Measurements from ENCODE around the gene CENPX.

CENPX gene

GRCh38 chr17:82004517-82005455 is 17.9 kb downstream of the CENPX start:
- in situ Hi-C loops (cut with MboI; ENCODE audit: low pct_unique_long_range_greater_than_20kb, low sequenced_read_pairs), result no loop called here
- no peak for DNase-seq

DNA sequence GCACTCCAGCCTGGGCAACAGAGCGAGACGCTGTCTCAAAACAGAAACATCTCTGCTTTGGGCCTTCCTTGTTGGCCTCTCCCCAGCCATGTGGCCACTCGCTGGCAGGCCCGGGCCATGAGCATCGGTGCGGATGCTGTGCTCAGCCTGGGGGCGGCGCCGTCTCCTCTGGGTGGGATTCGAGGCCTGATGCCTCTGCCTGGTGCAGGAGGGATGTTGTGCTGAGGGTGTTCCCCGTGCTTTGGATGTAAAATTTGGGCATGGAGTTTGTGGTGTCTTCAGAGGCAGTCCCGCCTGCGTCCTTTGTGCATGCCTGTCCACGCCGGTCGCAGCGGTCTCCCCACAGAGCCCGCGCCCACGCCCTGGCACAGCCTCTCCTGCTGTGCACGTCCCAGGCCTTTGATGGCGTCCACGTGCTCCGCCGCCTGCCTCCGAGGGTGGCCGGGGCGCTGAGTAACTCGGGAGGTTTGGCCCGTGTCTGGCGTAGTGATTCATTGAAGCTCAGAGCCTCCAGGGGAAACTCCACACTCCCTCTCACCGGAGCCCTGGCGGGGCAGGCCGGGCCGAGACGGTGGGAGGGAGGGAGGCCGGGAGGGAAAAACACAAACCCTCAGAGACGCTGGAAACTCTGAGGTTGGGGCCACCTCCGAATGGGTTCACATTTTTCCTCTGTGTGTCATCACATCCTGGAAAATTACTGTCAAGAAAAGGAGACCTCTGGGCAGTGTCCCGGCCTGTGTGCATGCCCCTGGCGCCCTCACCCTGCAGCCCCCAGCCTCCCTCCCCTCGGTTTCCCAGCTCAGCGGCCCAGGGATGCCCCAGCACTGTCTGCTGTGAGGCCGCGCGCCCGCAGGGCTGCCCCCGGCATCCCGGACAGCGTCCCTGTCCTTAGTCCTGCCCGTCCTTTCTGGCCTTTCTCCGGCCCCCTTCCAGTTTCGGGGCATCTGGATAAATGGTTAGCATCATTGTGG is 19.0 kb downstream of the CENPX start:
- DNase-seq, result no peak
- in situ Hi-C loops (cut with MboI; ENCODE audit: low pct_unique_long_range_greater_than_20kb, low sequenced_read_pairs), result no loop called here

DNA sequence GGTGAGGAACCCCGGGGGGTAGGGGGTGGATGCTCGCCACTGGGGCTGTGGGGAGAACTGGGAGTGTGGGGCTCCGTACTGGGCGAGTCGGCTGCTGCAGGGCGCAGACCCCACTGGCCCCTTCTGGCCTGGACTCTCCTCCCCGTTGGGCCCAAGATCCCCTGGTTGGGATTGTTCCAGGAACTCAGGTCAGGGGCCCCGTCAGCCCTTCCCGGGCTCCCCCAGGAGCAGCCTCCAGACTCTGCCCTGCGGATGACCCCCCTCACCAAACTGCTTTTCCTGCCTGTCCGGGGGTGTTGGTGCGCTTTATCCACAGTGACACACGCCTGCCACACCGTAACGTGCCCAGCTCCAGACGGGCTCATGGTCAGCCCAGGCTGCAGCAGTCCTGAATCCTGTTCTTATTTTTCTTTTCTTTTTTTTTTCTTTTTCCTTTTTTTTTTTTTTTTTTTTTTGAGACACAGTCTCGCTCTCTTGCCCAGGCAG is 21.1 kb downstream of the CENPX start:
- in situ Hi-C loops (cut with MboI; ENCODE audit: low pct_unique_long_range_greater_than_20kb, low sequenced_read_pairs), result no loop called here
- no peak for DNase-seq

DNA sequence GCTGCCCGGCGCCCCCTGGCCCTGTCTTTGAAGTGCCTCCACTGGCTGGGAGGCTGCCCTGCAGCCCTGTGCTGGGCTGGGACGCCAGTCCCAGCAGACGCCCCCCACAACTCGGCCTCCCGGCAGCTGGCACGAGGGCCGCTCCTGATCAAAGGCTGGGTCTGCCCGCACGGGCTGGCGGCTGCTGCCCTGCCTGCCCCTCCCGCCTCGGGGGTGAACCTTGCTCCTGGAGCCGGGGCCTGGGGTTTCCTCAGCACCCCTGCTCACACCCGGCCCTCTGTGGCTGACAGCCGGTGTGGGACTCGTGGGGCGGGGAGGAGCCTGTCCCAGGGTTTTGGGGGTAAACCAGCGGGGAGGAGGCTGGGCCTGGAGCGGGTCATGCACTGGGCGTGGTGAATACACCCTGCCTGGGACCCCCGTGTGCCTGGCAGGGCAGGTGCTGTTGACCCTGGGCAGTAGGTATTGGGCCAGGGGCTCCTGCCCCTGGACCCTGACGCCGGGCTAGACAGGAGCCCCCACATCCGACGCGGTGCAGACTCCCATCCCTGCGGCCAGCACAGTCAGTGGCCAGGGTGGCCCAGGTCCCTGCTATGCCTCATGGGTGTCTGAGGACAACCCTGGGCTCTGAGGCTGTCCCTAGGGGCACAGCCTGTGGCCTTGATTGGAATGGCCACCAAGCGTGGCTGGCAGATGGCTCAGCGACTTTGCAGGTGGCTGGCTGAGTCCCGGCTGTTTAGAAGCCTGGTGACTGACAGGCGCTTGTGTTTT is 21.7 kb downstream of the CENPX start:
- in situ Hi-C loops (cut with MboI; ENCODE audit: low pct_unique_long_range_greater_than_20kb, low sequenced_read_pairs), result no loop called here
- no peak for DNase-seq

DNA sequence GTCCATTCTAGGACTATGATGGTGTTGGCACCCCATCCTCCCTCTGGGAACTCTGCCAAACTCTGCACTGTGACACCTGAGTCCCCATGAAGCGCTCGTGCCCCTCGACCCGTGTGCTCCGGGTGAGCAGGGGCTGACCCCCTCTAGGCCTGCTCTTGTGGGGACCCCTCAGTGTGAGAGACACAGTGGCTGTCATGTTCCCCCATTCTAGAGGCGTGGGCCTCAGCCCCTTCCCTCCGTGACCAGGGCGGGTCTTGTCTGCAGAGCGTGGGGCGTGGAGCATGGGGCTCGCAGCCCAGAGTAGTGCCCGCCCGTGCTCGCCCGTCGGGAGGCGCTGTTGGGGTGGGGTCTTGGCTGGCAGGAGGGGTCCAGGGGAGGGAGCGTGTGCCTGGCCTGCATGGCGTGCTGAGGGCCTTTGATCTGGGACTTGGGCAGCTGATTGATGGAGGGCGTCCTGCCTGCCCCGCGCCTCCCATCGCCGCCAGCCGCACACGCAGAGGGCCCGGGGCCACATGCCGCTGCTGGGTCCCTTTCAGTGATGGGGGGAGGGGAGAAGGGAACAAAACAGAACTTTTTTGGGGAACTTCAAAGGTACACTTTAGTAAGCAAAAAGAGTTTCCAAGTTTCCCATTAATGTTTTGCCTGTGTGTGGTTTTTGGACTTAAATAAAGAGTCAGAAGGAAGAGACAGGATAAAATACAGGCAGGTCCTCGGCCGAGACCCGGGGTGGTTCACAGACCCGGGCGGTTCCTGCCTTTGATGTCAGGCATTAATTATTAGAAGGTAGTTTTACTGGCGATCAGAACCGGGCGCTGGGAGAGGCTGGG is 22.5 kb downstream of the CENPX start:
- in situ Hi-C loops (cut with MboI; ENCODE audit: low pct_unique_long_range_greater_than_20kb, low sequenced_read_pairs), result no loop called here
- DNase-seq, result no peak

DNA sequence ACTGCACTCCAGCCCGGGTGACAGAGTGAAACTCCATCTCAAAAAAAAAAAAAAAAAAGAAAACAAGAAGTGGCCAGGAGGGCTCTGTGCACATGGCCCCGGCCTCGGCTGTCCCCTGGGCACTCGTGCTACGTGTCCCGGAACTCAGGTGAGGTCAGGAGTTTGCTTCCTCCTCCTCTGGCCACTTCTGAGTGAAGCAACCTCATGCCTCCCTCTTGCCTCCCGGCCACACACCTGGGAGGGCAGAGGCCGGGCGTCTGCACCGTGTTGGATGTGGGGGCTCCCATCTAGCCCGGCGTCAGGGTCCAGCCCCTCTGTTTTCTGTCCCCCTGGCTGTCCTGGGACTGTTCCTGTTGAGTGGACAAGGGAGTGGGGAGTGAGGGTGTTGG is 23.1 kb downstream of the CENPX start:
- no peak for DNase-seq
- in situ Hi-C loops (cut with MboI; ENCODE audit: low pct_unique_long_range_greater_than_20kb, low sequenced_read_pairs), result no loop called here

- in situ Hi-C loops (cut with MboI; ENCODE audit: low pct_unique_long_range_greater_than_20kb, low sequenced_read_pairs), result no loop called here
These were observed 23.8 kb downstream of the CENPX start for GRCh38 chr17:81998691-81999438.

GRCh38 chr17:81998212-81998611 is 24.5 kb downstream of the CENPX start:
- in situ Hi-C loops (cut with MboI; ENCODE audit: low pct_unique_long_range_greater_than_20kb, low sequenced_read_pairs), result no loop called here
- DNase-seq, result no peak

More at GRCh38 chr17:81998691-81999438, 23.8 kb downstream of the CENPX start:
- no peak for DNase-seq

DNA sequence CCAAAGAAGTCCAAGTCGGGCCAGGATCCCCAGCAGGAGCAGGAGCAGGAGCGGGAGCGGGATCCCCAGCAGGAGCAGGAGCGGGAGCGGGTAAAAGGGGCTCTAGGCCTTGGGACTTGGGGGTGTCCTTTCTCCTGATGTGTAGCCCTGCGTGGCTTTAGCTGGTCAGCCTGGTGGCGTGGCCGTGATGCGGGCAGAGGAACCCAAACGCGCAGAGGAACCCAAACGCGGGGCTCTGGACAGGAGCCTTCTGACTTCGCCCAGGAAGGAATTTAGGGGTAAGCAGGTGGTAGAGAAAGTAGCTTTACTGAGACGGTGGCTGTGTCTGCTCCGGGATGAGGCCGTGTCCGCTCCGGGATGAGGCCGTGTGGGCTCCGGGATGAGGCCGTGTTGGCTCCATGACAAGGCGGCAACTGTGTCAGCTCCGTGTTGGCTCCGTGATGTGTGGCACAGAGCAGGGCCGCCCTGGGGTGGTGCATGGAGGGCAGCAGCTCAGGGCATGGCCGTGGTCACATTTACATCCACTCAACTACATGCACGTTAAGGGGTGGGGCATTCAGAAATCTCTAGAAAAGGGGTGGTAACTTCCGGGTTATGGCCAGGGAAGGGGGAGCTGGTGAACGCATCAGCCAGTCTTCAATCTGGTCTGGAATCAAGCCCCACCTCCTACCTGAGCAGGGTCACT is 25.8 kb downstream of the CENPX start:
- in situ Hi-C loops (cut with MboI; ENCODE audit: low pct_unique_long_range_greater_than_20kb, low sequenced_read_pairs), result no loop called here
- no peak for DNase-seq

- in situ Hi-C loops (cut with MboI; ENCODE audit: low pct_unique_long_range_greater_than_20kb, low sequenced_read_pairs), result no loop called here
These were observed 26.4 kb downstream of the CENPX start for GRCh38 chr17:81996232-81996756.

DNA sequence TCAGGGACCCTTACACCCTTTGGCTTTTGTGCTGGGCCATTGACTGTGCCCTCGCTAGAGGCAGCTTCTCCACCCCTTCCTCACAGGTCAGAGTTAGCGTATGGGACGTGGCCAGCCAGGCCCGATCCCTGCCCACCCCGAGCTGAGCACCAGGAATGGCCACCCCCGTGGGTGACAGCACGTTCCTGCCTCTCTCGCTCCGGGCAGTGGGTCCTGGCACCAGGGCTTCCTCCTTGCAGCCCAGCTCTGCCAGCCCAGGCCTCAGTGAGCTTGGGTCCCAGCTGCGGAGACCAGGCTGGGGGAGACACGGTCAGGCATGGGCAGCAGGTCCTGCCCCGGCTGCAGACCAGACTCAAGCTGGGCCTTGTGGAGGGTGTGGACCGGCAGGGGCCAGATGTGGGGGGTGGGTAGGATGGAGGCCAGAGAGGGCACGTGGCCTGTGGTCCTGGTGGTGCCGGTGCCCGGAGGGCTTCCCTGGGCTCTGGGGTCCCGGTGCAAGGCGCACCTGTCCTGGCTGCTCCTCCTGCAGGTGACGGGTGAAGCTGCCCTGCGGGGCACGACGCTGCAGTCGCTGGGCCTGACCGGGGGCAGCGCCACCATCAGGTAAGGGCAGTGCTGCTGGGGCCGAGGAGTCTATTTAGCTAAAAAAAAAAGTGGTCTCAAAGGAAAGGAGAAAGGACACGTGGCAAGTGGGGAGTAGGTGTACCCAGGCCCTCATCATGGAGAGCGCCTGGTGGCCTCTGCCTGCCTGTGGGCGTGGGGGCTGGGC is 27.0 kb downstream of the CENPX start:
- in situ Hi-C loops (cut with MboI; ENCODE audit: low pct_unique_long_range_greater_than_20kb, low sequenced_read_pairs), result no loop called here
- DNase-seq, result no peak

More at GRCh38 chr17:81996232-81996756, 26.4 kb downstream of the CENPX start:
- DNase-seq, result no peak

GRCh38 chr17:81994593-81995462 is 27.9 kb downstream of the CENPX start:
- in situ Hi-C loops (cut with MboI; ENCODE audit: low pct_unique_long_range_greater_than_20kb, low sequenced_read_pairs), result no loop called here
- DNase-seq, result no peak

GRCh38 chr17:81993729-81994592 is 28.7 kb downstream of the CENPX start:
- DNase-seq, result no peak
- in situ Hi-C loops (cut with MboI; ENCODE audit: low pct_unique_long_range_greater_than_20kb, low sequenced_read_pairs), result no loop called here

DNA sequence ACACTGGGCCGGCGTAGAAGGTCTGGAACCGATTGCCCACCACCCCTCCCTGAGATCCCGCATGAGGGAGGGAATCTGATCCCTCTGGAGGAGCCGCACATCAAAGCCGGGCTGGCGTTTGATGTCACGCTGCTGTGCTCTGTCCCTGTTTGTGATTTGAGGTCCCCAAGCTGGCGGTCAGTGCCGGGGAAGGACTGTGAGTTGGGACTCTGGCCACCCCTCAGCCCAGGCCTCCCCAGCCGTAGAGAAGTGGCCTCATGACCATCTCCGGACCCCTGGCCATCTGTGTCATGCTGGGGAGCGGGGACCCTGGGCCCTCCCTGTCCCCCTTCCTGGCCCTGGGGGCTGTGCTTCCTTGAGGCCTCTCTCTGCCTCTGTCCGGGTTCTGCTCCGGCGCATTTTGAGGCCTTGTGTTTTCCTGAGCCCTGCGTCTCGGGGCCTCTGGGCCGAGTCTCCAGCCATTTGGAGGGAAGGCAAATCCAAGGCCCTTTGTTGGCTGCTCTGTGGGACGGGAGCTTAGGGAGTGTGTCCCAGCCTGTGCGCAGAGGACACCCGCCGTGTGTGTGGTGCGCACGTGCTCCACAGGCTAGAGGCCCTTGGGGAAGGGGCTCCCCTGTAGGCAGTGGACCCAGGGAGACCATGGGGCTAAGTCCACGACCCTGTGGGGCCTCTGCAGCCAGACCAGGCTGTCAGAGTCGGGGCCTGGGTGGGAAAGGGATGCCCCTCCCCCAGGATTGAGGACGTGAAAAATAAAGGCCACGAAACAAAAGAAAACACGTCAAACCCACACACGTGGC is 30.2 kb downstream of the CENPX start:
- in situ Hi-C loops (cut with MboI; ENCODE audit: low pct_unique_long_range_greater_than_20kb, low sequenced_read_pairs), result no loop called here
- DNase-seq, result no peak

Data from KBM-7 (cell line).